GM12872 (cell line): ENCODE results near the gene C1QTNF8.

Experiments used
- TF ChIP-seq, protein P1 (sequence below): IDR thresholded peaks from 3 replicates; pipeline ENCODE4 v1.5.1; 2011; ENCODE audit warnings: low read depth, mild to moderate bottlenecking, low read length, moderate library complexity; ENCODE audit not compliant: insufficient read depth

The C1QTNF8 gene

DNA sequence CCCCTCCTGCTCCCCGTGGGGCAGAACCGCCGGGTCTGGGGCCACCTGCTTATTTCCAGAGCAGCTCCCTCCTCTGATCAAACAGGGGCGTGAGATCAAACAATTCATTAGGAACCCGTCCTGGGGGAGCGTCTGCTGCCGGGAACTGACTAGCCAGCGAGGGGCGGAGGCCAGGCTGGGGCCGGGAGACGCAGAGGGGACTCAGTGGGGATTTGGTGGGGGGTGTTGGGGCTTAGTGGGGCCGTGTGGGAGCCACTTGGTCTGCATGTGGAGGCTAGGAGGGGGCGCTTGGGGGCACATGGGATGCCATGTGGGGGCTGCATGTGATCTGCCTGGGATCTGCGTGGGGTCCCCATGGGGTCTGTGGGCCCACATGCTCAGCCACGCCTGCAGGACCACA, 36.4 kb upstream of the C1QTNF8 start:
- TF ChIP-seq, protein P1, sequence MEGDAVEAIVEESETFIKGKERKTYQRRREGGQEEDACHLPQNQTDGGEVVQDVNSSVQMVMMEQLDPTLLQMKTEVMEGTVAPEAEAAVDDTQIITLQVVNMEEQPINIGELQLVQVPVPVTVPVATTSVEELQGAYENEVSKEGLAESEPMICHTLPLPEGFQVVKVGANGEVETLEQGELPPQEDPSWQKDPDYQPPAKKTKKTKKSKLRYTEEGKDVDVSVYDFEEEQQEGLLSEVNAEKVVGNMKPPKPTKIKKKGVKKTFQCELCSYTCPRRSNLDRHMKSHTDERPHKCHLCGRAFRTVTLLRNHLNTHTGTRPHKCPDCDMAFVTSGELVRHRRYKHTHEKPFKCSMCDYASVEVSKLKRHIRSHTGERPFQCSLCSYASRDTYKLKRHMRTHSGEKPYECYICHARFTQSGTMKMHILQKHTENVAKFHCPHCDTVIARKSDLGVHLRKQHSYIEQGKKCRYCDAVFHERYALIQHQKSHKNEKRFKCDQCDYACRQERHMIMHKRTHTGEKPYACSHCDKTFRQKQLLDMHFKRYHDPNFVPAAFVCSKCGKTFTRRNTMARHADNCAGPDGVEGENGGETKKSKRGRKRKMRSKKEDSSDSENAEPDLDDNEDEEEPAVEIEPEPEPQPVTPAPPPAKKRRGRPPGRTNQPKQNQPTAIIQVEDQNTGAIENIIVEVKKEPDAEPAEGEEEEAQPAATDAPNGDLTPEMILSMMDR, result no peak

DNA sequence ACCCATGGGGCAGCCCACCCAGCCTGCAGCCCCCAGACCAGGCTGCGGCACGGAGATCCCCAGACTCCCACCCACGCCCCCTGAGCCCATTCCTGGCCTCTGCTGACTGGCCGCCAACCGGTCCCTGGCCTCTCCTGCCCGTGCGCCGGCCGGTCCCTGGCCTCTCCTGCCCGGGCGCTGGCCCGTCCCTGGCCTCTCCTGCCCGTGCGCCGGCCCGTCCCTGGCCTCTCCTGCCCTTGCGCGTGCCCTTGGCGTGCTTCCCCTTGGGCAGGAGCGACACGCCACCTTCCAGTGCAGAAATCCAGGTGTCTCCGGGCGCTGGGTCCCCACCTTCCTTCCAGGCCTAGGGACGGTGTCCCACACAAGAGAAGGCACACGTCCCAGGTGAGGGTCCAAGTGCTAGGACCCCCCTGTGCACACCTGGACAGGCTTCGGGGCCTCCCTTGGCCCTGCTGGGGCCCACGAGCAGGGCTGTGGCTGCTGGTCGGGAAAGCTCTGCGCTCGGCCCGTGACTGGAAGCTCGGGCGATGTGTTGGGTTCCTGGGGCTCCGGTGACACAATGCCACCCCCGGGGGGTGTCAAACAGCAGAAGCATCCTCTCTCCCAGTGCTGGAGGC, 35.4 kb upstream of the C1QTNF8 start:
- TF ChIP-seq, protein P1, result no peak

GRCh38 chr16:1130382-1130781, 34.3 kb upstream of the C1QTNF8 start:
- TF ChIP-seq, protein P1, result no peak

DNA sequence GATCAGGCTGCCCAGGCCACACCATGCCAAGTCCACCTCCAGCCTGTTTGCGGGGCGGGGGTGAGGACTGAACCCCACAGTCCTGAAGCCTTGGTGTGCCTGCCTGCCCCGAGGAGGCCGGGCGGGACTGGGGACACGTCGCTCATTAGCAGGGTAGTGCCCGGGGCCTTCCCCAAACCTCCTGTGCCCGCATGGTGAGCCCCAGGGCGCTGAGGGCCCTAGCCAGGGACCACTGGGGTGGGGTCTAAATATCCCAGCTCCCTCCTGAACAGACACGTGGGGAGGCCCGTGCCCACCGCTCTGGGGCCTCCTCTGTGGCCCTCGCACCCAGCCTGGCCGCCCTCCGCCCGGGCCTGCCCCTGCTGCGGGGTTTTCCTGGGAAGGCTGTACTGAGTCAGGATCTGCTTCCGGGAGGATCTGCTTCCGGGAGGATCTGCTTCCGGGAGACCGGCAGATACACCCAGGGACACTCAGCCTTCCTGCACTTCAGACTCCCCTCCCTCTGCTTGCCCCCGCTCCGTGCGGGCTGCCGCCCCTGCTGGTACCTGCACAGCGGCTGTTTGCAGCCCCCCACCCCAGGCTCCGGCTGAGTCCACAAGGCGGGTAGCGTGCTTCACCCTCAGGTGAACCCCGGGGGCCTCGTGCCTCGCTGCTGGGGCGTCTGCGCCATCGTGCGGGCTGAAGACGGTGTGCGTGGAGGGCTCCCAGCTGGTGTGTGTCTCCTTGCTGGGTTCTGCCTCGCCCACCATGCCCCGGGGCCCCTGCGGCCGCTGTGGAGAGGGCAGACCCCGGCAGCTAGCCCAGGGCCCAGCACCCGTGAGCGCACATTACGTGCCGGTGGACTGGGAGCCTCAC, 33.3 kb upstream of the C1QTNF8 start:
- TF ChIP-seq, protein P1, result no peak

- TF ChIP-seq, protein P1, result no peak
Measured at GRCh38 chr16:1127971-1128715, 32.1 kb upstream of the C1QTNF8 start.

GRCh38 chr16:1127101-1127500, 31.1 kb upstream of the C1QTNF8 start:
- TF ChIP-seq, protein P1, result no peak

DNA sequence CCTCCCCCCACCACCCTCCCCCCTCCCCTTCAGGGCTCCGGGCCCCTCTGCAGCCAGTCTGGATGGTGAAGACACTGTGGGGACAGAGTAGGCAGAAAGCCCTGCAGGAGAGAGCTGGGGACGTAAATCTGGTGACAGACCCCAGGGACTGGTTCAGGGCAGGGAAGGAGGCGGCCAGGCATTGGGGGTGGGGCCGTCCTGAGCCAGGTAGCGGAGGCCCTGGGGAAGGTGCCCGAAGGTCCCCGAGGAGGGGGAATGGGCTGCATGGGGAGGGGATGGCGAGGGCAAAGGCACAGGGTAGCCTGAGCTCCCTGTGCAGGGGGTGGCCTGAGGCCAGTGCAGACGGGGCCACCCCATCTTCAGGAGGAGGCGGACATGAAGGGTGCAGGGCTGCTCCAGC, 30.5 kb upstream of the C1QTNF8 start:
- TF ChIP-seq, protein P1, result no peak
